Endometrial microvascular endothelial cells (primary cell): ENCODE results near the gene PTTG1IP. TPM values are rescaled to one million over a fixed set of nuclear protein-coding genes. Genes with fewer than 3 reads are reported as not detected.

Experiments used
- in situ Hi-C: cut with HindIII; loops from 2 replicates; pipeline ENCODE4 v1.10.0; 2017; ENCODE audit warnings: low sequenced_read_pairs, low pct_unique_long_range_greater_than_20kb; ENCODE audit errors: inconsistent ontology term
- total RNA-seq: library from RNA; depleted of rRNA; stranded (reverse); fragments of >200 nt; gene quantifications from one replicate; pipeline ENCODE4 v1.2.3, GENCODE V29; 2015; ENCODE audit errors: inconsistent ontology term

Gene PTTG1IP
- total RNA-seq, 1 donor from 2014 or later = 494 TPM

DNA sequence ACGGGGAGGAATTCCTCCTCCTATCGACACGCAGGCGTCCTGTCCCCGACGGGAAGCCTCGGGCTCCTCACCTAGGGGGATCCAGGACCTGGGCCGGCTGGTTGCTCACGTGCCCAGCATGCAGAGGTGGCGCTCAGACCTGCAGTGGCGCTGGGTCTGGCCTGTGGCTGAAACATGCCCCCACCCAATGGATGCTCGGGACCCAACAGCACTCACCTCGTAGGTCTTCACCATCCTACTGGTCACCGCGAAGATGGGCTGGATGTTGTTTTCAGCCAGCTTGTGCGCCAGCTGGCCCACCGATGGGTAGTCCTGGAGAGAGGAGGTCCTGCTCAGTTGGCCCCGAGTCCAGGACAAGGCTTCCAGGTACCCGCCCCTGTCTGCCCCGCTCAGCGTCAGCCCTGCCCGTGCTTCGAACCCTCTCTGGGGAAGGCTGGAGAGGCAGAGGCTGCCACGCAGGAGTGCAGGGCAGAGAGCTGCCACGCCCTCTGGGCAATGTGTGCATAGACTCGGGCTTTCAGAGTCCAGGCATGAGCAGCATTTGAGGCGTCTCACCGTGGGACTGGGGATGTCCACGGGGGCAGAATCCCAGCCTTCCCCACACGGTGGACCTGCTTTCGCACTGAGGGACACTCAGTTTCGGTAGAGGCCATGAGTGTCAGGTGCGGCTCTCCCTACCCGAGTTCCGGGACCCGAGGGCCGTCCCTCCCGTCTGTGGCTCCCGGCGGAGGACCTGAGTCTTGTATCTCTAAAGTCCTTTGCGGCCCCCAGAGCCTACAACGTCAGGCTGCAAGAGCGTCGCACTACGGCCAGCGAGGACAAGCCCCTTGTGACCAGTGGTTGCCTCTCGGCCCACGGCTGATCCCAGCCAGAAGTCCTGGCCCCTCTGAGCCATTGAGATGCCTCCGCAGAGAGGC is 25.6 kb upstream of the PTTG1IP start:
- in situ Hi-C loops = no loop called here

DNA sequence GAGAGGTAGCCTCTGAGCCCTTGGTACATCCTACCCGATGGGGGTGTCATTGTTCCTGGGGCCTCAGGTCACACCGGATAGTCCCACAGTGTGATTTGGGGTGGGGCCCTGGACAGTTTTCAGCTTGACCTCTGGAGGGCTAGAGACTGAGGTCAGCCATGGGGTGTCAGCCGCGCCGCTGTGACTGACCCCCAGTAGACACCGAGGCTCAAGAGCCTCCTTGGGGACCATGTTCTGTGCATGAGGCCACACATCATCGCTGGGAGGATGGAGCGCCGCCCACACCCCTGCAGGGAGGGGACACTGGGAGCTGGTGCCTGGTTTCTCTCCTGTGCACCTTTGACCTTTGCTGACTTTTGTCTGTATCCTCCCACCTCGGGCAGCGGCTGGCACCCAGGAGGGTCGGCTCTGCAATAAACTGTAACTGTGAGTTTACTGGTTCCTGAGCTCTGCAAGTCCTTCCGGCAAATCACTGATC is 24.6 kb upstream of the PTTG1IP start:
- in situ Hi-C loops = no loop called here

DNA sequence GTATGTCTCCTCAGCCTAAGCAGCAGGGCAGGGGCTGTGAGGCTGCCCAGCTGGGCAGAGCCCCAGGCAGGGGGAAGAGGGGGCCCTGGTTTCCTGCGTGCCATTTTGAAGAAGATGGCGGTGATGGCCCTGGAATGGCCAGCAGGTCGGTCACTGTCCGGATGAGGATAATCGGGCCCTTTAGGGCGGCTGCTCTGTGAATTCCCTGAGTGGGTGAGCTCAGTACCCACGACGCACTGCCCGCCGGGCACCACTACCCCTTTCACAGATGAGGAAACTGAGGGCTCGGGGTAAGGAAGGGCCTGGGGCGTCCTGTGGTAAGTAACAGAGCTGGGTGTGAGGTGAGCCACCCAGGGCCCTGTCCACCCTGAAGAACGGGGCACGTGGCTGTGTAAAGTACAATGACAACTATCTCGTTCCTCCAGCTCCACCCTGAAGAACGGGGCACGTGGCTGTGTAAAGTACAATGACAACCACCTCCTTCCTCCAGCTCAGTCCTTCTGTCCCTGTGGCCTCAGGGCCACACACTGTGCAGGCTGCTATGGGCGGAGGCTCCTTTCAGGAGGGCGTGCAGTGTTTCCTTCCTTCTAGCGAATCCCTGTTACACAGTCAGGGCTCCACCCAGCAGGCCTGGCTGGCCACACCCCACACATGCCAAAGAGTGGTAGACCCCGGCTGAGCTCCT is 24.0 kb upstream of the PTTG1IP start:
- in situ Hi-C loops = no loop called here

DNA sequence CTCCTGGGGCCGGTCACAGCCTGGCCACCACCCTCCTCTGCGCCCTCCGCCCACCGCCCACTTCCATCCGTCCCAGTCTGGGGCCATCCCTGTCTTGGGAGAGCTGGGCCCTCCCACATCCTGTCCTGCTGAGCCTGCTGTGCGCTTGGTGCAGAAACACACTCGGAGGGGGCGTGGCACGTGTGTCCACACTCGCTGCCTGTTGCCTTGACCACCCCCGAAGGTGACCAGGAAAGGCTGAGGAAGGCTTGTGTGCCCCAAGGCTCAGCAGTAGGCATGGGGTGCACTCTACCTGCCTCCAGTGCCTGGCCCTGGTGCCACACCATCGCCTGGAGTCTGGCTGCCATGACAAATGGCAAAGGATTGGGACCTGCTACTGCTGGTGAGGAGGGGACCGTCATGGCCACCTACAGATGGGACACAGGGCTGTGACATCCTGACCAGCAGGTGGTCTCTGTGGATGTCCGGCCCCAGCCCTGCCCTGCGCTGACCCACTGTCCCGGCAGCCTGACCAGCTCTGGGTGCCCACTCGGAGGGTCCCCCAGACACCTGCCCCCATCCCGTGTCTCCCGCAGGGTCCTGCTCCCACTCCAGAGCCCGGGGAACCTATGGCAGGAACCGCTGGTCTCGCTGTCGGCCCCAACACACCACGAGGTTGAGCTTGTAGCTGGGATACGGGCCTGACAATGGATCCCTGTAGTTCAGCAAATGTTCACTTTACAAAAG is 23.2 kb upstream of the PTTG1IP start:
- in situ Hi-C loops = no loop called here

DNA sequence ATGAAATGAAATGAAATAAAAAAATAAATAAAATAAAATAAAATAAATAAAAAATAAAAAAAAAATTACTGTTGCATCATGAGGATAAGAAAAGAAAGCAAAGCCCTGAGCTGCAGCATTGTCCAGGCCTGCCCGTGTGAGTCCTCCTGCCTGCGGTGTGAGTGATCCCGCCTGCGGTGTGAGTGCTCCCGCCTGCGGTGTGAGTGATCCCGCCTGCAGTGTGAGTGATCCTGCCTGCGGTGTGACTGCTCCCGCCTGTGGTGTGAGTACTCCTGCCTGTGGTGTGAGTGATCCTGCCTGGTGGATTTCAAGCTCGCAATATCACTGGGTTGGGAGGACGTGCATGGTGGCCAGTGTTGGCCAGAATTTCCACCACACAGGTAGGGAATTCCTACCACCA is 22.4 kb upstream of the PTTG1IP start:
- in situ Hi-C loops = no loop called here

DNA sequence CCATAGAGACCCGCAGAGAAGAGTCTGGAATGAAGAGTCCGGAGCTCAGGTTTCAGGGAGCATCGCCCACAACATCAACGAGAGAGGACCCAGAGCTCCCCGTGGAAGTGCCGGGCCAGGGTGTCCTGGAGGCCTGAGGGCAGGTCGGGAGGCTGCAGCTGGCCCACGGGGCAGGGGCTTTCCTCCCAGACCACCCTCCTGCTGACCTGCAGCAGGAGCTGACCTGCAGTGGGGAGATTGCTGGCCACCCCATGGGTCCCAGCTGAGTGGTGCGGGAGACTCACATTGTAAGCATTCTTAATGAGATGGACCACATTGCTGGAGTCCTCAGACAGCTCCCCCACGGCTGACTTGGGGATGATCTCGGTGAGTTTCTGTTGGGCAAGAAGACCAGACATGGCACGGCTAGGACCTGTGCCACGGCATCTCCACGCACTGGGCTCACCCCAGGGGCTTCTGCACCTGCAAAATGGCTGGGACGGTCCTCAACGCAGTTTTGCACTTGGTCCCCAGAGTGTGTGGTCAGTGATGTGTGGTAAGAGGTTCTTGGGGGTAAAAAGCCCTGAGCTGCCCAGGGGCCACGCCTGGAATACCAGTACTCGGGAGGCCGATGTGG is 21.3 kb upstream of the PTTG1IP start:
- in situ Hi-C loops = no loop called here

DNA sequence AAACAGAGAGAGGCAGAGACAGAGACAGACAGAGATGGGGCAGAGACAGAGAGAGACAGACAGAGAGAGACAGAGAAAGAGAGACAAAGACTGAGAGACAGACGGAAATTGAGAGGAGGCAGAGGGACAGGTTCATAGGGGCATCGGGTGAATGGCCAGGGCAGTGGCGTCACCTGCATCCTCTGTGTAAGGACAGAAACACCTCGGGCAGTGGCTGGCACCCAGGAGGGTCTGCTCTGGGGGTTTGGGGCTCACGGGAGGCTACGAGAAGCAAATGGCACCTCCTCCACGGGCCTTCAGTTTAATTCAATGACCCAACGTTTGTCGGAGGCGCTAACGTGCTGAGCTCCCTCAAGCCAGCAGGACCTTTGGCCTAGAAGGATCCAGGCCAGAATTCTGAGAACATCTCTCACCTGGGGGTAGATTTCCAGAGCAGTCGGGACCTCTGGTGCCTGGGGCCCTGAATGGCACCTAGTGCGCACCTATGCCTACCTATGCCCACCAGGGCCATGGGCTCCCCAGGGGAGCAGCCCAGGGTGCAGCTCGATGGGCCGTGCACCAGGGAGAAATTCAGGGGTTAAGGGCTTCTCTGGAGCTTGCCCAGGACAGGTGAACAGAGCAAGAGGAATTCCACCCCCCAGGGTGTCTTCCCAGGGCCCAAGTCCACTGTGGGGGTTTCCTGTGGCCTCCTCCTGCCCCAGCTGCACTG is 20.6 kb upstream of the PTTG1IP start:
- in situ Hi-C loops = no loop called here

DNA sequence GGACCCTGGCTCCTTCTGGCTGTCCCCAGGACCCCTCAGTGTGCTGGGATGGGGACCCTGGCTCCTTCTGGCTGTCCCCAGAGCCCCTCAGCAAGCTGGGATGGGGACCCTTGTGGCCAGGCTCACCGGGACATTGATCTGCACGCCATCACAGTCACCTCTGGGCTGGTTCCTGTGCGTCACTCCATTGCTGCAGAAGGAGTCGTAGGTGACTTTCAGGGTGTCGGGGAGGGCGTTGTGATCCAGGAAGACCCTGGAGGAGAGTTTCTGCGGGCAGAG is 19.7 kb upstream of the PTTG1IP start:
- in situ Hi-C loops = no loop called here

DNA sequence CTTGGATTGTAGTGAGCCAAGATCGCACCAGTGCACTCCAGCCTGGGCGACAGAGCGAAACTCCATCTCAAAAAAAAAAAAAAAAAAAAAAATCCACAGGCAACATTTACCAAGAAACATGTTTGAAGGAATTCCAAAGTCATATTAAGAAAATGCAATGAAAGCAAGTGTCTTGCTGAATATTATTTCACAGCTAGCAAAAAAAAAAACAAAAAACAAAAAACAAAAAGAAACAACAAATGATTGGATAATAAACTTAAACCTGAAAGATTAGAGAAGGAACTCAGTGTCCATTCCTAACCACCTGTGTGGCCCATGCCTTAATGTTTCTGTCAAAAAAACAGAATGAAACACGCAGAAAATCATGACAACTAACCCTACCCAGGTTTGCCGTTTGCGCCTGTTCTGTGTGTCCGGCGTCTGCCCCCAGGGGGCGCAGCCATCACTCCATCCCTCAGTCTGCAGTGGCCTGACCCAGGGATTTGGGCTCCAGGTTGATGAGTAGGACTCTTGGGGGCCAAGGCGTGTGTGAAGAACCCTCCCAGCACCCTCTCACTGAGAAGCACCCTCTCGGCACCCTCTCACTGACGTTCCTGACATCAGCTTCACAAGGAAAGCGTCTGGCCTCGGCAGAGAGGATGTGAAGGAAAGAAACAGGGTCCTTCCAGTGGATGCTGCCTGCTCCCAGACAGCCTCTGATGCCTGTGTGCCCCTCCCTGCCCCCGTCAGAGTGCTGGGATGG is 19.2 kb upstream of the PTTG1IP start:
- in situ Hi-C loops = no loop called here

DNA sequence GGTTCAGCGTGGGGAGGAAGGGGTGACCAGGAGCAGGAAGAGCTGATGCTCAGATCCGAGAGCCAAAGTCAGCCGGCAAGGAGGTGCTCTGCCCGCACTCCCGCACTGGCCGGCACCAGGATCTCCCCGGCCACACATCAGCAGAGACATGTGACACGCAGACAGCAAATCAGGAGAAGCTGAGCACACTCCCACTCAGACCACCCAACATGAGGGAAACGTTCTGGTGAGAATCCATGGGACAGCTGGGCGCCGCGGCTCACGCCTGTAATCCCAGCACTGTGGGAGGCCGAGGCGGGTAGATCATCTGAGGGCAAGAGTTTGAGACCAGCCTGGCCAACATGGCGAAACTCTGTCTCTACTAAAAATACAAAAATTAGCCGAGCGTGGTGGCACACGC is 18.6 kb upstream of the PTTG1IP start:
- in situ Hi-C loops = no loop called here

DNA sequence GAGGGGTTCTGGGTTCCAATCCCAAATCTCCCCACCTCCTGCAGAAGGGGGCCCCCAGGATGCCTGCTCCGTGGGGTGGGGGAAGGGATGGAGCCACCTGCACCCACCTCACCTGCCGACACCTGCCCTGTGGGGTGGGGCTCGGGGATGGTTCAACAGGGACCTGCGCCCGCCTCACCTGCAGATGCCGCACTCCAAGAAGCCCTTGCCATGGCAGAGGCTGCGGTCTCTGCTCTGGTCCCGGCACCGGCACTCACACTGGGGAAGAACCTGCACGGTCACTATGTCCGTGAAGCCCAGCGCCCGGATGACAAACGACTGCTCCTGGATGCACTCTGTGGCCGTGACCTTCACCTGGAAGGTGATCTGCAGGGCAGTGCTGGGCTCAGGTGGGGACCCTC is 18.1 kb upstream of the PTTG1IP start:
- in situ Hi-C loops = no loop called here

DNA sequence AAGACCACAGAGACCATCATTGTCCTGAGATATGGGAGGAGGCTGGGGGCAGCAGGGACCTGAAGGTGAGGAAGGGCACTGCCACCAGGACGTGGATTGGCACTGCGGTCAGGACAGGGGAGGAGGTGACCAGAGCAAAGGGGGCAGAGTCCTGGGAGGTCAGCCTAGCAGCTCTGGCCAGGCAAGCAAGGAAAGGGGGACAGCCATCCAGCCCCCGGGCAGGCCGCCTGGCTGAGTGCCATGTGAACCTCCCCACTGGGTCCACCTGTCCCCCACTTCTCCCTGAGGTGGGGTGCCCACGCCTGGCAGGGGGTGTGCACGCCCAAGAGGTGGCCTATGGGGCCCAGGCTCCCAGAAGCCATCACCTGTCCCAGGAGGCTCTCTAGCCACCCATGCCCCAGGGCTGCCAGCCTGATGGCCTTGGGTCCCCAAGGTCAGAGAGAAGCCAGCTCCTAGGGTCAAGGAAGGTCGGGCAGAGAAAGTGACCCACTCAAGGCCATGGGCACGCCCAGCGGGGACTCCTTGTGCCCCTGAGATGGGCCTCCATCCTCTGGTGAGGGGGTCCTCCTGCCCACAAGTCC is 17.6 kb upstream of the PTTG1IP start:
- in situ Hi-C loops = no loop called here

DNA sequence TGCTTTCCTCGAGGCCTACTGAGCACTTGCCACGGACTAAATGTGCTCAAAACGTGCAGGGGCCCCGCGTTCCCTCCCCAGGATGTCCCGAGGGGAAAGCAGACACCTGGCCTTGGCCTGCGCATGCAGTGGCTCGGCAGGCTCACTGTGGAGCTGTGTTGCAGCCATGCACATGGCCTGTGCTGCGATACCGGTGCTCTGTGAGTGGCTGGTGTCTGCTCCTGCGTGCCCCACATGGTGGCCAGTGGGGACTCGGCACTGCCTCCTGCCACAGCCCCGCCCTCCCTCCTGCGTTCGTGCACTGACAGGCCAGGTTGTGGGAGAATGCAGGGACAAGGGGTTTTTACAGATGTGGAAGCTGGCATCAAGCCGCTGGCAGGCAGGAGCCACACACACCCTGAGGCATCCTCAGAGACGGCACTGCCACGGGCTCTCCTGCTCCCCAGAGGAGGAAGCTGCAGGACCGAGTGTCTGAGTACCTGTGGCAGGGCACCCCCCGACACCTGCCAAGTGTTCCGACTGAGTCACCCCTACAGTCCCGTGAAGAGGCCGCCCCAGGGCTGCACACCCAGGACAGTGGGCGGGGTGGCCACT is 16.9 kb upstream of the PTTG1IP start:
- in situ Hi-C loops = no loop called here

DNA sequence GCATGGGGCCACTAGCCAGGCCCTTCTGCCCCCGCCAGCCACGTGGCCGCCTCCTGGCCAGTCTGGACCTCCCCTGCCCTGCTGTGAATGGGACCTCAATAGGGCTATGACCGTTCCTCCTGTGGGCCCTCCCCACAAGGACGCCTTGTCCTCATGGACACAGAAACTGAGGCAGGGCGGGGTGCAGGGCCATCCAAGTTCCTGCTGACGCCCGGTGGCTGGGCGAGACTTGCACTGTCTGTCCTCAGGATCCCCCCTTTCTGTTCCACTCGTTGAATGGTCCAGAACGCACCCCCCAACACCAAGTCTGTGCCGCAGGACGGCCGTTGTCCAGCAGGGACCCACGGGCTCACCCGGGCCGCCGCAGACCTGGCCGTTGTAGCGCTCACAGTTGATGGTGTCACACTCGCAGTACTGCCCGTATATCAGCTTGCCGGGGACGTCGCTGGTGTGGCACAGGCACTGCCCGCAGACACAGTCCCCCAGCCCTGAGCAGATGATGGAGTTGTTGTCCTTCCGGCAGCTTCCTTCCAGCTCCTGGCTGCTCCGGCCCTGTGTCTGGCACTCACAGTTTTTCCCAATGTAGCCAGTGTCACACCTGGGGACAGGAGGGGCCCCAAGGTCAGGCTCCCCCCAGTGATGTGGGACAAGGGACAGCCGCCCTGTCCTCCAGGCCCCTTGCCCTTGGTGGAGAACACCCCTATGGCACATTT is 16.3 kb upstream of the PTTG1IP start:
- in situ Hi-C loops = no loop called here

DNA sequence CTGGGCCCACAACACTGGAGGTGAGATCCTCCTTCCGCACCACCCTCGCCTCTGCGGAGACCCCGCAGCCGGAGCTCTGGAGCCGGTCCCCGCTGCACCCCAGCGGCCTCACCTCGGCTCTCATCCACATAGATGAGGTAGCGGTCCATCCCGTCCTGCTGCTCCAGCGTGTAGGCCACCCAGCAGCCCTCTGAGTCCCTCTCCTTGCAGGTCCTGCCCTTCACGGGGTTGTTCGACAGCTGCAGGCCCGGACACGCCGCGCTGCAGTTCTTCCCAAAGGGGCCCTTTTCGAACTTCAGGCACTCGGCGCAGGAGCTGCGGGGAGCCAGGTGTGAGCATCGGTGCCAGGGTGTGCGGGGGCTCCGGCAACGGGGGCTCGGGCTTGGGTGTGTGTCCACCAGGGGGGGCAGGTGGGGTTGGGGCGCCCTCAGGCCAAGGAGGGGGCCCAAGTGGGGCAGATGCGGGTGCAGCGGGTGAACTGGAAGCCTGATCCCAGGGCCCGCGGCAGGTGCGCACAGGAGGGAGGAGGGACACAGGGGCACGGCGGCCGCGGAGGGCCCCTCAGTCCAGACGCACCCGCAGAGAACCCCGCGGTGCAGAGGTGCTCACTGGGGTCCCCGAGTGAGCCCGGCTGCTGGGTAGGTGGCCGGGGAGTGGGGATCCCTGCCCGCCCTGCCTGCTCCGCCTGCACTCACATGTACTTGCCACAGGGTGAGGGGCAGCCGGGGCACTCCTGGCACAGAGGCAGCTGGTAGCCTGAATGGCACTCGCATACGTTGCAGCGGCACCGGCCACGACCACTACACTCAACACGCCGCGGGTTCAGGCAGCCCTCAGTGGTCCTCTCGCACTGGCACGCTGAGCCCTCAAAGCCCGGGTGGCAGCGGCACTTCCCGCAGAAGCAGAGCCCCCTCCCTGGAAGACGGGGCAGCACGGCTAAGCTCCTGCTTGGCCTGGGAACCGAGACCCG is 15.4 kb upstream of the PTTG1IP start:
- in situ Hi-C loops = no loop called here
